CD4-positive, alpha-beta T cell (primary cell): Measurements from ENCODE around the gene ATG7. TPM values are rescaled to one million over a fixed set of nuclear protein-coding genes. Genes with fewer than 3 reads are reported as not detected.

Experiments used
- ATAC-seq: fragments of 200-7000 bp; cut with Tn5 transposase; one replicate; pipeline ENCODE4 v1.10.0; 2022; ENCODE audit warnings: mild to moderate bottlenecking; ENCODE audit not compliant: poor library complexity
- CTCF ChIA-PET: fragments of 350-600 bp; sonication (Branson Sonifier 250); formaldehyde crosslinking; loops from one replicate; lab custom pipeline; 2021; ENCODE audit warnings: antibody characterized with exemption, inconsistent platforms; lab: Charles Lee
- POLR2A ChIA-PET: fragments of 350-600 bp; sonication (Branson Sonifier 250); formaldehyde crosslinking; loops from one replicate; lab custom pipeline; 2021; ENCODE audit warnings: antibody characterized with exemption, inconsistent platforms; lab: Charles Lee
- DNase-seq, 14 experiments: peaks; one replicate each; pipeline ENCODE4 v3.0.0-alpha.2; 2013 to 2020; ENCODE audit warnings: mixed read lengths in 2 of 14
- H3K27ac ChIP-seq, 2 donors: one replicate each; pipeline versions ENCODE4 v1.5.1 to v1.7.0; 2013; ENCODE audit warnings: low read length in 2 of 2, low read depth in 1 of 2, mild to moderate bottlenecking in 1 of 2
- H3K27me3 ChIP-seq, 2 experiments: 1 replicate in 1 of 2; 2 replicates in 1 of 2; pipeline versions ENCODE4 v1.6.1 to v1.7.0; 2013; ENCODE audit warnings: low read length in 2 of 2, control low read depth in 1 of 2, mild to moderate bottlenecking in 1 of 2, moderate library complexity in 1 of 2; ENCODE audit not compliant: insufficient read depth in 2 of 2, control insufficient read depth in 1 of 2
- H3K36me3 ChIP-seq: one replicate; pipeline ENCODE4 v1.6.1; 2013; ENCODE audit warnings: low read length, control low read depth; ENCODE audit not compliant: insufficient read depth
- H3K4me1 ChIP-seq: one replicate; pipeline ENCODE4 v1.6.1; 2013; ENCODE audit warnings: low read length, control low read depth; ENCODE audit not compliant: insufficient read depth
- H3K4me3 ChIP-seq: one replicate; pipeline ENCODE4 v1.5.1; 2013; ENCODE audit warnings: mild to moderate bottlenecking, low read length, moderate library complexity
- H3K9me3 ChIP-seq, 2 experiments: 1 replicate in 1 of 2; 2 replicates in 1 of 2; pipeline versions ENCODE4 v1.6.1 to v1.7.0; 2013; ENCODE audit warnings: low read length in 2 of 2, mild to moderate bottlenecking in 2 of 2, control low read depth in 1 of 2, moderate library complexity in 1 of 2; ENCODE audit not compliant: control insufficient read depth in 1 of 2, insufficient read depth in 1 of 2
- H3K27ac Mint-ChIP-seq: one replicate; pipeline ENCODE4 v1.8.0; 2020; ENCODE audit warnings: mixed read lengths
- H3K27me3 Mint-ChIP-seq: one replicate; pipeline ENCODE4 v1.8.0; 2021; ENCODE audit warnings: mixed read lengths
- H3K36me3 Mint-ChIP-seq: one replicate; pipeline ENCODE4 v1.8.0; 2021; ENCODE audit warnings: low read depth, mixed read lengths
- H3K4me1 Mint-ChIP-seq: one replicate; pipeline ENCODE4 v1.8.0; 2021; ENCODE audit warnings: low read depth, mixed read lengths
- H3K4me3 Mint-ChIP-seq: one replicate; pipeline ENCODE4 v1.8.0; 2020; ENCODE audit warnings: mild to moderate bottlenecking, mixed read lengths
- H3K9me3 Mint-ChIP-seq: one replicate; pipeline ENCODE4 v1.8.0; 2020; ENCODE audit warnings: mixed read lengths
- intact Hi-C, 2 experiments: fragments of 100-400 bp; cut with DNase I in 1 of 2; cut with micrococcal nuclease in 1 of 2; formaldehyde crosslinking; loops; one replicate each; pipeline versions ENCODE4 v1.15.1 to v1.9.0; 2023 to 2025; cut with DNase I, micrococcal nuclease
- total RNA-seq, 174 experiments: library from RNA in 2 of 174; stranded (reverse) in 2 of 174; gene quantifications; one replicate each; pipeline ENCODE4 v1.2.3 and lab custom pipeline; 2021 to 2026
- TF ChIP-seq, protein P1 (sequence below): fragments of 200-600 bp; IDR thresholded peaks from one replicate; pipeline ENCODE4 v1.8.0; 2022; ENCODE audit warnings: antibody characterized with exemption, mild to moderate bottlenecking

The ATG7 gene
- total RNA-seq, 2 experiments from 2014 or later = 21.4 to 25.7 TPM

GRCh38 chr3:11542551-11542950, 270.4 kb downstream of the ATG7 start:
- Mint-ChIP-seq H3K4me3 (no peak overlapping the region), H3K27me3 (no peaks in the 10 kb centered on the region), H3K36me3 (peaks cover 4% of the 10 kb centered on the region), H3K27ac (no peak overlapping the region), H3K9me3 (no peaks in the 10 kb centered on the region), H3K4me1 (no peaks in the 10 kb centered on the region)
- Histone ChIP-seq H3K36me3 (no peaks in the 10 kb centered on the region), H3K4me1 (no peaks in the 10 kb centered on the region), H3K9me3 (peaks cover 0 to 4% of the 10 kb centered on the region in 2 experiments), H3K27me3 (no peaks in the 10 kb centered on the region), H3K4me3 (no peak overlapping the region), H3K27ac (no peak overlapping the region)
- ATAC-seq (no peak), DNase-seq (no peak)
- POLR2A ChIA-PET = no interaction called here
- CTCF ChIA-PET = no interaction called here
- intact Hi-C loops = no loop called here
- TF ChIP-seq, protein P1, sequence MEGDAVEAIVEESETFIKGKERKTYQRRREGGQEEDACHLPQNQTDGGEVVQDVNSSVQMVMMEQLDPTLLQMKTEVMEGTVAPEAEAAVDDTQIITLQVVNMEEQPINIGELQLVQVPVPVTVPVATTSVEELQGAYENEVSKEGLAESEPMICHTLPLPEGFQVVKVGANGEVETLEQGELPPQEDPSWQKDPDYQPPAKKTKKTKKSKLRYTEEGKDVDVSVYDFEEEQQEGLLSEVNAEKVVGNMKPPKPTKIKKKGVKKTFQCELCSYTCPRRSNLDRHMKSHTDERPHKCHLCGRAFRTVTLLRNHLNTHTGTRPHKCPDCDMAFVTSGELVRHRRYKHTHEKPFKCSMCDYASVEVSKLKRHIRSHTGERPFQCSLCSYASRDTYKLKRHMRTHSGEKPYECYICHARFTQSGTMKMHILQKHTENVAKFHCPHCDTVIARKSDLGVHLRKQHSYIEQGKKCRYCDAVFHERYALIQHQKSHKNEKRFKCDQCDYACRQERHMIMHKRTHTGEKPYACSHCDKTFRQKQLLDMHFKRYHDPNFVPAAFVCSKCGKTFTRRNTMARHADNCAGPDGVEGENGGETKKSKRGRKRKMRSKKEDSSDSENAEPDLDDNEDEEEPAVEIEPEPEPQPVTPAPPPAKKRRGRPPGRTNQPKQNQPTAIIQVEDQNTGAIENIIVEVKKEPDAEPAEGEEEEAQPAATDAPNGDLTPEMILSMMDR = no peak

DNA sequence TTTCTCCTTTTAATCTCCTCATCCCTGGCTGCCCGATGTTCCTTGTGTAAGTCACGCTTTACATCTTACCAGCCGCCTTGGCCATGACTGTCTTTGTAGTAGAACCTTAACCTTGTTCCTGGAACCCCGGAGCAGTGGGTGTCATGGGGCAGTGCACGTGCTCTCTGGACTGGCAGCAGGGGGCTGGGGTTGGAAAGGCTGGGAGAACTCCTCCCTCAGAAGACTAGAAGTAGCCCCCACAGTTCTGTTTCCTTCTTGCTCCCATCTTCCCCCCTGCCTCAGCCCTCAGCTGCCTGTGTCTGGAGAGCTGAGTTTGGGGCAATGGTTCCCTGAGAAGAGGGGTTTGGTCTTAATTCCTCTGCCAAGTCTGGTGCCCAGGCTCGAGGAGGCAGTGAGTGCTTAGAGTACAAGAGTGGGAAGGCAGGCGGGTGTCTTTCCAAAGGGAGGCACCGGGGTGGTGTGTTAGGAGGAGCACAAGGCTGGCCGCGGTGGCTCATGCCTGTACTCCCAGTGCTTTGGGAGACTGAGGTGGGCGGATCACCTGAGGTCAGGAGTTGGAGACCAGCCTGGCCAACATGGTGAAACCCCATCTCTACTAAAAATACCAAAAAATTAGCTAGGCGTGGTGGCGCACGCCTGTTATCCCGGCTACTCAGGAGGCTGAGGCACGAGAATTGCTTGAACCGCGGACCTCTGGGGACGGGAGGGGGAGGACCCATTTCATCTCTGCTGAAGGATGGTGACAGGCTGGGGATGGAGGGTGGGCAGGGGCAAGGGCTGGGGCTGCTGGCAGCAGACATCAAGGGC, 271.1 kb downstream of the ATG7 start:
- intact Hi-C loops = no loop called here
- no peak overlapping the region for H3K4me3 Mint-ChIP-seq
- H3K9me3 Mint-ChIP-seq = no peaks in the 10 kb centered on the region
- CTCF ChIA-PET = no interaction called here
- H3K27ac Mint-ChIP-seq = no peak overlapping the region
- Histone ChIP-seq H3K36me3 (no peaks in the 10 kb centered on the region), H3K9me3 (peaks cover 0 to 4% of the 10 kb centered on the region in 2 experiments), H3K4me3 (no peak overlapping the region), H3K27me3 (no peaks in the 10 kb centered on the region), H3K4me1 (no peaks in the 10 kb centered on the region), H3K27ac (no peak overlapping the region)
- DNase-seq (no peak), ATAC-seq (no peak)
- peaks cover 4% of the 10 kb centered on the region for H3K36me3 Mint-ChIP-seq
- TF ChIP-seq, protein P1 = no peak
- POLR2A ChIA-PET = no interaction called here
- H3K4me1 Mint-ChIP-seq = no peaks in the 10 kb centered on the region
- H3K27me3 Mint-ChIP-seq = no peaks in the 10 kb centered on the region

- no peaks in the 10 kb centered on the region for H3K4me1 ChIP-seq
- ChIA-PET CTCF (no interaction called here), POLR2A (no interaction called here)
- H3K27me3 Mint-ChIP-seq = no peaks in the 10 kb centered on the region
- peaks cover 0 to 4% of the 10 kb centered on the region in 2 experiments for H3K9me3 ChIP-seq
- no peaks in the 10 kb centered on the region for H3K4me1 Mint-ChIP-seq
- H3K36me3 Mint-ChIP-seq = peaks cover 4% of the 10 kb centered on the region
- H3K27me3 ChIP-seq = no peaks in the 10 kb centered on the region
- no peaks in the 10 kb centered on the region for H3K36me3 ChIP-seq
- intact Hi-C loops = no loop called here
- no peak overlapping the region for H3K27ac ChIP-seq
- ATAC-seq = no peak
- TF ChIP-seq, protein P1 = no peak
- H3K4me3 ChIP-seq = no peak overlapping the region
- H3K4me3 Mint-ChIP-seq = no peak overlapping the region
- no peak for DNase-seq
- H3K27ac Mint-ChIP-seq = no peak overlapping the region
- H3K9me3 Mint-ChIP-seq = no peaks in the 10 kb centered on the region
These were observed 271.8 kb downstream of the ATG7 start for GRCh38 chr3:11543948-11544387.
